HG02852 (cell line): ENCODE measurements around the gene TCFL5.

ENCODE experiments used
- ATAC-seq: cut with Tn5 transposase; IDR thresholded peaks from one replicate; pipeline ENCODE4 v1.9.1; 2021; ENCODE audit warnings: mild to moderate bottlenecking, moderate library complexity; ENCODE audit not compliant: unreplicated experiment

TCFL5 gene

DNA sequence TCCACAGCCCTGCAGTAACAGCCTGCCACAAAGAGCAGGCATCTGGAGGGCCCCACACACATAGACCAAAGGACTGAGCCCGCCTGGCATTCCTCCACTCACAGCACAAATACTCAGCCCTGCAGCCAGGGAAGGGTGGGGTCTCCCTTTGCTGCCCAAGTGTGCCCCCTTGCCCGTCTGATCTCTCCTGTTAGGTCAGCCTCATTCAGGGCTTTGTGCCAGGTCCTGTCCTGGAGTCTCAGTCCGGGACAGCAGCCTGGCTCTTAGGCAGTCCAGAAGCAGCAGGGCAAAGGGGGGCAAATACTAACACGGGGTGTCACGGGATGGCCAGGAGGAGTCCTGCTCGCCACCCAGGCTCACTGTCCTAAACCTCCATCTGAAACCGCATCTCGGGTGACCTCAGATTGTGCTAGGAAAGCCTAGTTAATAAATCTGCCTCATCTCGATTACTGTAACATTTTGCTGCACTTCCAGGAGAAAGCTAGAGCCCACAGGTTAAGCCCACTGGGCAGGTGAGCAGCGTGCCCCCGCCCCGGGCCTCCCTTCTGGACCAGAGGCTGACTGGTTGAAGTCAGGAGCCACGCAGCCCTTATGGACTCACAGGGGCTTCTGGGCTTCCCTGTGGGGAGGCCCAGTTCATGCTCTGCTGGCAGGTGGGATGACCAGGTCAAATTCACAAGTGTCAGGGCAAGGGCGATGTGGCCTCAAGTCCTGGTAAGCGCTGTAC is 60.2 kb downstream of the TCFL5 start:
- ATAC-seq = no peak

DNA sequence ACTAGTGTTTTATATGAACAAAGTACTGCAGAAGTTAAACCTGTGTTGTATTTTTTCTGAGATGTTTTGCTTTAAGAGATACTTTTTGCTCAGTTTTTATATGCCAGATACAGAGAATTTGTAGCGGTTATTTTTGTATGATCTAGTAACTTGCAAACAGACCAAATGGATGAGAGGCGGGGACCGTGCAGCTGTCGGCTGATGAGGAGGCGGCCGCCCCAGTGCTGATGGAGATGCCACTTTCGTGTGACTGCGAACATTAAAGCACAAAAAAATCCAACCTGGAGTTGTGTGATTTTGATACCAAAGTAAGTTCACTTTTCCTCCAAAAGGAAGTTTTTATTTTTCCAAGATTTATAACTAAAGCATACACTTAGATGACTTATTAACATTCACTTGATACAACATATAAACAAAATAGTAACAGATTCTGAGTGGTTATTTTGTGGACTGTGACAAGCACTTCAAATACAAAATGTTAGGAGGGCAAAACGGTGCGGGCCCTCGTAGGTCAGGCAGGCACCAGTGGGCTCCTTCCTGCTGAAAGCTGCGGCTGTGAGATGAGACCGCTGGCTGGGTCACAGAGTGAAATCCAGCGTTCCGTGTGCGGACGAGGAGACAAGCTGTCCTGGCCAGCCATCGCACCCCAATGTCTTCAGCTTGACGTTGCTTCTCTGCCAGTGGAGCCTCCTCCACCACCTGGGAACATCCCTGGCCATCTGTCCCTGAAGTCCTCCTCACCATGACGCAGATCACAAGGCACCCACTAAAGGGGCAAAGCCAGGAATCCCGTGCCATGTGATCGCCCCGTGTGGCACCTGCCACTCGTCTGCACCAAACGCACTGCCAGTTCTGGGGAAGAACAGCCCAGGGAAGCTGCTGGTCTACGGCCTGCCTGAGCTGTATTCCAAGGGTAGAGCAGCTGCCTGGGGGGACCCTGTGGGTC is 61.0 kb downstream of the TCFL5 start:
- no peak for ATAC-seq

DNA sequence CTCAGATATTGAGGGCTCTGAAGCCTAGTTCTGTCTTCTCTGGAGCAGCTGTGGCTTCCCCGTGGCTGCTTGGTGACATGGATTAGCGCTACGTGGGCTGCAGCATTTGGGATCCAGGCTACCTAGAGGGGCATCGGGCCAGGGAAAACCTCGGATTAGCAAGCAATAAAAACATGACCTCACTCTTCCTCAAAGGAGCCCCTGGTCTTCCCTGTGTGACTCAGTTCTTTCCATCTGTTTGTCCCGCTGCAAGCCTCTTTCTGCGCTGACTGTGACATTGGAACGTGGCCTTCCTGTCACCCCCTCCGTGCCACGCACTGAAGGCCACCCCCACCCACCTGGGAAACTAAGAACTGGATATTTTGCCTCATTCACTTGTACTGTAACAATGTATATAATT is 61.7 kb downstream of the TCFL5 start:
- ATAC-seq = no peak

DNA sequence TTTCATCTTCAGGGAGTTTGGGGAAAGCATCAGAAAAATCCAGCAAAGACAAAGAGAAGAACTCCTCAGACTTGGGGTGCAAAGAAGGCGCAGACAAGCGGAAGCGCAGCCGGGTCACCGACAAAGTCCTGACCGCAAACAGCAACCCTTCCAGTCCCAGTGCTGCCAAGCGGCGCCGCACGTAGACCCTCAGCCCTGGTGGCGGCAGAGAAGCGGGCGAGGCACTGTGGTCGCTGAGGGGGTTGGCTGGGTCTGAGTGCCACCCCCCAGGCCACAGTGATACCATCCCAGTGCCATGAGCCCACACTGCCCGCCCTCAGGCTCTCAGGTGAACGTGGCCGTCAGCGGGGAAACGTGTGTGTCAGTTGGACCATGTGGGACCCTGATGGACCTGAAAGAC is 62.2 kb downstream of the TCFL5 start:
- no peak for ATAC-seq

DNA sequence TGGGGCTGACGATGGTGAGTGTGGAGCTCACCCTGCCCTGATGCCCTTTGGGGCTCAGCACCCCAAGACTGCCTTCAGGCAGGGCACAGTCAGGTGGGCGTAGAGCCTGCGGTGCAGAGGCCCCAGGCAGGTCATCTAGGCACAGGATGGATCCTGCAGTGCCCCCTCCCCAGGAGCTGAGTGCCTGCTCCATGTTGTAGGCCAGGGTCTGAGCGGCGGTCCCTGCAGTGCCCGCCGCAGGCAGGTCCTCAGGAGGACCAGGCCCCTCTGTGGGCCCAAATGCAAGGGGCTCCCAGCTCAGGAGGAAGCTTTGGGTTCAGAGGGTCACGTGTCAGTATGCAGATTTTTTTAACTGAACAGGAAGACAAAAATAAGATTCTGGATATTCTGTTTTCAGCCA is 62.6 kb downstream of the TCFL5 start:
- no peak for ATAC-seq

DNA sequence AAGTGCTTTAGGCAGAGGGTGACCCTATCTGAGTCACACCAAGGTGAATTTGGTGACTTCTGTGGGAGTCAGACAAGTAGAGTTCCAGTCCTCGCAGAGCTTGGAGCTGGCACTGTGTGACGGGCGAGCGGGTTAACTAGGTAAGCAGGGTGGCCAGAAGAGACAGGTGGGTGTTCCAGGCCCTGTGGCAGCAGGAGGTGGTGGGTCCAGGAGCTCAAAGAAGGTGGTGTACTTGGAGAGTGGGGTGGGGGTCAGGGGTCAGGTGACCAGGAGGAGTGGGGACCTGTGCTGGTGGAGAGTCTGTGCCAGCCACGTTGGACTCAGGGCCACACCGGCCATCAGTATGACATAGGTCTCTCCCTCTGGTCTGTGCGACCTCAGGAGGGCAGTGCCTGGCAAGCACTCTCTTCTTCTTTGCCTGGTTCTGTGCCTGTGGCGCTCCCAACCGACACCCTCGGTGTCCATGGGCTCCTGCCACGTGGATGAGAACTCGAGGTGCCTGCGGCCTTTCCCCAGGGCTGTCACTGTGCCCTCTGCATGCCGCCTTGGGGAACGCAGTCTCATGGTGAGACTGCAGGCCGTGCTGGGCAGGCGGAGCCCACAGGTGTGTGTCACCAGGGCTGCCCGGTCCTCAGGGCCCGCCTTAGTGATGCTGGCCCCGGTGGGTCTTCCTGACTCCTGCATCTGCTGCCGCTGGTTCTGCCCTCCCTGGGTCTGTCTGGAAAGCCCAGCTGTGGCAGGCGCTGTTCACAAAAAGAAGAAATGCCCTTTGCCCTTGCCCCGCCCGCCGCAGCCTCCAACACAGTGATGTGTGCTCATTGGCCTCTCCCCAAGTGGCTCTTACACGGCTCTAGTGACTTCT is 63.7 kb downstream of the TCFL5 start:
- ATAC-seq = no peak

DNA sequence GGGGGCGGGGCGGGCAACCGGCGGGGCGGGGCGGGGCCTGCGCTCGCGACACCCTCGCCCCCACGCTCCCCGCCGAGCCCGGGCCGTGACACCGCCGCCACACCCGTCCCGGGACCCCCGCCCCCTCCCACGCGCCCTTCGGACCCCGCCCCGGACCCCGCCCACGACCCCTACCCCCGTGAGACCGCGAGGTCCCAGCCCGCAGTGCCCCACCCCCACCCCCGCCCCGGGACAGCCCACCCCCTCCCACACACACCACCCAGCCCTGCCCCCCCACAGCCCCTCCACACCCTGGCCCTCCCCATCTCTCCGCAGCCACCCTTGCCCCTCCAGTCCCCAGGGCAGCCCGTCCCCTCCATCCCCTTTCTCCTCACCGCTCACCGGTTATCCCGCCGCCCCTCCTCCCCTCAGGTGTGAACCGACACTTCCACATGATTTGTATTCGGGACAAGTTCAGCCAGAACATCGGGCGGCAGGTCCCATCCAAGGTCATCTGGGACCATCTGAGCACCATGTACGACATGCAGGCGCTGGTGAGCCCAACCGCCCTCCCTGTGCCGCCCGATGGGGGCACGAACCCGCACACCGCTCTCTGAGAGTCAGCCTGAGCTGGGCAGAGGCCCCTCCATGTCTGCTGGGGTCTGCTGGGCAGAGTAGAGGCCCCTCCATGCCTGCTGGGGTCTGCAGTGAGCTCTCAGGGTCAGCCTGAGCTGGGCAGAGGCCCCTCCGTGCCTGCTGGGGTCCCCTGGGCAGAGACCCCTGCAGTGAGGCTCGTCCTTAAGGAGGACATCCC is 64.7 kb downstream of the TCFL5 start:
- peak; percentile 11 for ATAC-seq

DNA sequence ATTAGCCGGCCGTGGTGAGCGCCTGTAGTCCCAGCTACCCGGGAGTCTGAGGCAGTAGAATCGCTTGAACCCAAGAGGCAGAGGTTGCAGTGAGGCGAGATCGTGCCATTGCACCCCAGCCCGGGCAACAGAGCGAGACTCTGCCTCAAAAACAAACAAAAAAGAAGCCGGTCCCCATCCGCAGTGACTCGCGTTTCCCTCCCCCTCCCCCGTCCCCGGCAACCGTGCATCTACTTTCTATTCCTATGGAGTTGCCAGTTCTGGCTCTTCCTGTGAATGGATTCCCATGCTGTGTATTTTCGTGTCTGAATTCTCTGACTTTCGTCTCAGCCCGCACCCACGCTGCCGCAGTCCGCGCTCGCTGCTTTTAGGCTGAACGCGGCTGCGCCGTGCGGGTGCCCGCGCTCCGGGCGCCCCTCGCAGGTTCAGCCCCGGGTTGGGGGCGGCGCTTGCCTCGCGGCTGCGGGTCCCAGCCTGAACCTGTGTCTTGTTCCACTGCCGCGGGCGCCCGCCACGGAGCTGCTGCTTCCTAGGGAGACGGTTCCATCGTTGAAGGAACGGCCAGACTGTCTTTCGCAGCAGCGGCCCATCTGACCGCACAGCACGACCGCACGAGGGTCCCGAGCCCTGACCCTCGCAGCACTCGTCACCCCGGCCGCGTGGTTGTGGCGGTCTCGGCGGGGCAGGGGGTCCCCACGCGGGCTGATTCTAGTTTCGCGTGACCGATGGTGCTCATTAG is 66.4 kb downstream of the TCFL5 start:
- no peak for ATAC-seq

DNA sequence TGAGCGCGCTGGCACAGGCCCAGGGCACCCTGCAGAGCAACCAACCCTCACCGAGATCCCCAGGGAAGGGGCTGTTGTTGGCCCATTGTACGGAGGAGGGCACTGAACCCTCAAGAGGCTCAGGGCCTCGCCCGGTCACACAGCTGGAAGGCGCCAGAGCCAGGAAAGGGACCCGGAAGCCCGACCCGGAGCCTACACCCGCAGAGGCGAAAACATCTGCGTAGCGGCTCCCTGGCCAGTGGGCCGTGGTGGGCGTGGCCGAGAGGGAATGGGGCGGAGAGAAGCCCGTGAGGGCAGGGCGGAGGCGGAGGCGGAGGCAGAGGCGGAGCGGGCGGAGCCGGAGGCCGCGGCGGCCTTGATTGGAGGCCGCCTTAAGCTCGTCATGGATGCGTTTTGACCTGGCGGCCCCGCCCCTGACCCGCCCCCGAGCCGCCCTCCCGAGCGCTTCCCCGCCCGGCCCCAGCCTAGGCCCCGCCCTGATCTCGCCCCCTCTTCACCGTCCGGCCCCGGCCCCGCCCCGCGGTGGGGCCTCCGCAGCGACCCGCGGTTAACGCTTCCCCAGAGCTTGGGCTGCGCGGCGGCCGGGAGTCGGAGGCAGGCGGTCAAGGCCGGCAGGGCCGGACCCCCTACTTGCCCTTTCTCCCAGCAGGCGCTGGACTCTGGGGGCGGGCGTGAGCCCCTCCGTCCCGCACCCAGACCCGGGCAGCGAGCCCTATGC is 67.5 kb downstream of the TCFL5 start:
- peak; percentile 74 for ATAC-seq

DNA sequence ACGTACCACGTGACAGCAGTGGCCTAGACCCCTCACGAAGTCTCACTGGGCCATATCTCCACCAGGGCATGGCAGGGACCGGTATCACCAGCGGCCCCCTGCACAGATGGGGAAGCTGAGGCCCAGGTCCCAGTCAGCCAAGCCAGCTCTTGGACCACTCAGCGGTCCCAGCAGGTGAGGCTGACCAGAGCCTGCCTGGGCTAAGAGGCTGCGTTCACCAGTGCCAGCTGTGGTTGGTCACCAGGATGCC is 67.9 kb downstream of the TCFL5 start:
- no peak for ATAC-seq

DNA sequence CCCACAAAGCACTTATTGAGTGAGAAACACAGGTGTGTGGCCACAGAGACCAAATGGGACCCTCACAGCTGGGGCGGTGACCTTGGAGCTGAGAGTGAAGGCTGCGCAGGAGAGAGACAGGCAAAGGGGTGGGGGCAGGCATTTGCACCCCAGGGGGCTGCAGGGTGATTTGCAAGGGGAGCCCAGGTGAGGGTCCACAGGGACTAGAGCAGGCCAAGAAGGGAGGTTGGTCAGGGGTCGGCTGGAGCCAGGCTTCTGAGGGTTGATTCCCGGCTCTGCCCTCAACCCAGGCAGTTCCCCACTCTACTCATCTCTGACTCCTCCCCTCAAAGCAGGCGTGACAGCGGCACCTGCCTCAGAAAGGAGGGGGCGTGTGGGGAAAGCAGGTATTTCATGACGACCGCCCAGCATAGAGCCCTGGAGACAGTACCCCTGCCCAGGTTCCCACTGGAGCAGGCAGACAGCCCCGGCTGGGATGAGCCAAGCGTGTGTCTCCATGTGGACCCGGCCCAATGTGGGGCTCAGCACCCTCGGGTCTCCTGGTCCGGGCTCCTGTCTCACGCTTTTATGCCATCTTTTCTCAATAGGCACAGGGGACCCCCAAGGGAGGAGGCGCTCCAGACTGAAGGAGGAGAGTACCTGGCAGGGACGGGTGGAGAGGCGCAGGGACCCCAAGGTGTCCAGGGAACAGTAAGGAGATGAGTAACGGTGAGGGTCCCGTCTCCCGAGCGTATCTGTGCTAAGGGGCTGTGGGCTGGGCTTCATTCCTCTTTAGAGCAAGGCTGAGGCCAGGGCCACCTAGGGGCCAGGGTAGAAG is 68.5 kb downstream of the TCFL5 start:
- no peak for ATAC-seq

DNA sequence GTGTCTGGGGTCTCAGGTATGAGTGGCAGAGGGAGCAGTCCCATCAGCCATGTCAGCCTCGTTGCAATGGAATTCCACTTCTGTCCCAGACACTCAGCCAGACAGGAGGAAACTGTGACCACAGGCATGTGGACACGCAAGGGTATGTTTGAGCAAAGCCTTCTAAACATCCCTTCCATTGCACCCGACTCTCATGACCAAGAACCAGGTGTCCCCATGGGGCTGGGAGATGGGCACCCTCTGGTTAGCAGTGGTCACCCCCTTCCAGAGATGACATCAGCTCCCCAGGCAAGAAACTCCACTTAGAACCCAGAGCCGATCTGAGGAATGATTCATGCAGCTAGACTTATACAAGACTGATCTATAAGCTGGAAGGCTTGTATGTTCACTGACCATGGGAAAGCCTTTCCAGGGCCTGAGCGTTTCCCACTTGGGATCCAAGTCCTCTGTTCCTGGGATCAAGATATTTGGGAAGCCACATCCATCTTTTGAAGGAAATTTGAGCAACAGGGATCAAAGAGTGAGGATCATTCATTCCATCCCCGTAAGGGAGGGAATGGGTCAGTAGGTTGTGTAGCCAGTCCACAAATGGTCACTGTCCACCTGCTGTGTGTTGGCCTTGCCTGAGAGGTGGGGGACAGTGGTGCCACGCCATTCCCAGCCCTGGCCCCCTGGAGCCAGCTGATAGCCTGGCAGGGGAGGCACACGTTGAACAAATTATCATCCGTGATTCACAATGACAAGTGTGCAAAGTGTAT is 69.3 kb downstream of the TCFL5 start:
- ATAC-seq = no peak

DNA sequence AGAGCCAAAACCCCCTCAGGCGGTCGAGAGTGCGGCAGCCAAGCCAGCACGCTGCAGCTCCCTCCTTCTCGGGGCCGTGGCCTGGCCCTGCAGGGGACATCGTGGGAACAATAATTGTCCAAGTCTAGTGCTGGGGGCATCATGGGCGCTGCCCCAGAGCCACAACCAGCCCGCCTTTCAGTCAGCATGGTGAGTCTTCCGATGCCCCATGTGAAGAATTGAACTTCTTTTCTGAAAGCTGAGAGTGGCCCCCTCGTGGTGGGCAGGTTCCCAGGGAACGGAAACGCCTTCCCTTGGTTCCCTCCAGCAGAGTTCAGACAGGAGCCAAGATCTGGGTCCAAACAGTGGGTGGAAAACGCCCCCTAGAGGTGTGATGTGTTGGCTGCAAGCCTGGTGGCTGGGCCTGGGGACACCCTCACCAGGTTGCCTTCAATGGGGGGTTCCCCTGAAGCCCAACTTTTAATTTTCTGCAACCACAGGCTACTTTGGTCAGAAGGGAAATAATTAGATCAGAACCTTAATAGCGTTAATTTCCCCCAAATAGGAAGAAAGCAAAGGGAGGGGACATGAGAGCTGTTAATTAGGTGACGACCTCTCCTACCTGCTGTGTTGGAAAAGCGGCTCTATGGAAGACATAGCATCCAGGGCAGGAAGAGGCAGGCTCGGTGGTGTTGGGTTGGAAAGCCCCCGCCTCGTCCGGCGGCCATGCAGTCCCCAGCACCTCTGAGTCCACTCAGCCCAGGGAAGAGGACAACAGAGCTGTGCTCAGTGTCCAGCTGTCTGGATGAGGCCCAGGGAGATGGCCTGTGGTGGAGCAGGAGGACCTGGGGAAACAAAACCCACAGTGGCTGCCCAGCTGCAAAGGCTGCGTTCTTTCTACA is 70.1 kb downstream of the TCFL5 start:
- no peak for ATAC-seq
